NCI-H2029 treated with DMSO at 0.1 percent for 48 hours (cell line): Measurements from ENCODE around the gene SHROOM3.

ENCODE experiments used
- DNase-seq: peaks from one replicate; lab custom pipeline; 2025; lab: John Stamatoyannopoulos, UW

The SHROOM3 gene

DNA sequence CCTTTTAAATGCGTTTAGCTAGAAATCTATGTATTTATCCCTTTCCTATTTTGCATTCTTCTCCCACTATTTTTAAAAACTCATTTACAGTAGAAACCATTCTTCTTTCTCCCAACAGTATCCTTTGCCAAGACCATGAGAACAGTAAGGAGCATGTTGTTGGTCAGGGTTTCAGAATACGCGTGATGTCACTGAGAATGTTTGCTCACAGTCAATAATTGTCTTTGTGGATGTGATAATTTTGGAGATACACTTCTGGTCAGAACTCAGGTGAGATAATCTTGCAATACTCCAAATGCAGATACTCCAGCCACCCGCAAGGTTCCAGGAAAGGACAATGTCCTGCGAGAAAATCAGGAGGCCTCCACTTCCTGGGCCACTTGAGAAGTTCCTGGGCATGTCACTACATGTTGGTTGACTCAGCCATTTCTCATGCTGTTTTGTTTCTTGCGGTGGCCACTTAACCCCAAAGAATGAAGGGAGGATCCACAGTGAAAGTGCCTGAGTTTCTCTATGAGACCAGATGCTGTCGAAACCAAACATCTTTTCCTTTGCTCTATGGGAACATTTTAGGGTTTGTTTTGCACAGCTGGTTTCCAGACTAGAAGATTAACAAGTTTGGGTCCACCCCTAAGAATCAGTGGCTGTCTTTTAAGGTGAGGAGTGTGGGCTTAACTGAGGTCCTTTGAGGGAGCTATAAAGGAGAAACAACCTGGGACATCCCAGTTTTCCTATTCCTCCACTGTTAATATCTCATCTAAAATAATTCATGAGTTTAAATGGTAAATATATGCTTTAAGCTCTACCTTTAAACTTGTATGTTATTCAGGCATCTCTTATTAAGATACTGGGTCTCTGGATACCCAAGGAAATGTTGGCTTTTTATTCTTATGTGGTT lies 346.9 kb downstream of the SHROOM3 start:
- peak; percentile 9 for DNase-seq

DNA sequence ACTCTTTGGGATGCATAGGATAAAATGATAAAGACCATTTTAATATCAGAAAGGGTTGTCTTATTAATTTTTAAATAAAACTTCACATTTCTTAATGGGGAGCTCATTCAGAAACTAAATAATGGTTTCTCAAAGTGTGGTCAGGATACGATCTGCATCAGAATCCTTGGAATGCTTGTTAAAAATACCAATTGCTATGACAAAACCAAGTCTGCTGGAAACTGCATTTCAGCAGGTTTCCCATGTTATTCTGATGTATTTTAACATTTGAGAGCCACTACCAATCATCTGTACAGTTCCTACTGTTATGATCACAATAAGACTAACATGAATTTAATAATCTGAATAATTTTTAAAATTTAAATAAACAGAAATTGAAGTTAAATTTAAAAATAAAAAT lies 347.8 kb downstream of the SHROOM3 start:
- no peak for DNase-seq

DNA sequence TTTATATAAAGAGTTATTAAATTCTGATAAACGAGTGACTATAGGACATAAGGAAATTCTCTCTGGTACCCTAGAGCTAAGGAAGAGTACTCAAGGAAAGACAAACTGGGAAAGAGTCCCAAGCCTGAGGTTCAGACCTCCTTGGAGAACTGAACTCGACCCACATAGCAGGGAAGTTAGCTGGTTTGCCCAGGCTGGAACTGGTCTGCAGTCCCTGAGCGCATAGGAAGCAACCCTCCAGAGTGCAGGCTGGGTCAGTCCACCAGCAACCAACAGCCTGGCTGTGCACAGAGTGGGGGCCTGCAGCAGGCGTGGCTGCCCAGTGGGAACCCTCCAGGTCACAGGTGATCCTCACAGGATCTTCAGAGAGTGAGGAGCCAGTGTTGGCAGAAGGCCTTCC lies 348.8 kb downstream of the SHROOM3 start:
- DNase-seq, result no peak

DNA sequence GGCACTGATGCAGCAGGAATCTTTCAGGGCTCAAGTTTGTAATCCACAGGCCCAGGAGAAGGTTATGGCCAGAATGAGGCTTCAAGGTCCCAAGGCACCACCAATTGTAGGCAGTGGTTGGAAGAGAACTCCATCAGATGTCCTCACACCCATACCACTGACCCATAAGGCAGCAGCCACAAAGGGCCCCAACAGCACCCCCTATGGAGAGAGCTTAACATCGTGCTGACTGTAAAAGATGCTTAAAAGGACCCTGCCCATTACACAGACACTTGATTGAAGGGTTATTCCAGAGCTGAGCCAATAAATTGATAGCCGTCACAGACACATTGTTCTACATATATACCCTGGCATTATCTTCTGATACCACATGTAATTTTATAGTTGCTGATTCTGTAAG lies 349.2 kb downstream of the SHROOM3 start:
- DNase-seq, result no peak

DNA sequence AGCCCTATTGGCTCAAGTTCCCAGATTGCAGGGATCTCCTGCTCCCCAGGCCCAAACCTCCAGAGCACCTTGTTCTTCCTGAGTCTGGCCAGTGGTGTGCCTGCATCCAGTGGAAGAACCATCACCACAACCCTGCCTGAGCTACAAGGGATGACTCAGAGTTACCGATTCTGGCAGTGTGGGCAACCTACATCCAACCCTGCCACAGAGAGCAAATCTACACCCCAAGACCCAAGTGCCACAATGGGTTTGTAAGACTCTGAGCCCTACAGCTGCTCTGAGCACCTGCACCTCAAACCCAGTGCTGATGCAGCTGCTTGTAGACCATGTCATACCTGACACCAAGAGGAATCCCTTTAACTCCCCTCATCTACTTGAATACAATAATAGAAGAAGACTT lies 352.9 kb downstream of the SHROOM3 start:
- no peak for DNase-seq

DNA sequence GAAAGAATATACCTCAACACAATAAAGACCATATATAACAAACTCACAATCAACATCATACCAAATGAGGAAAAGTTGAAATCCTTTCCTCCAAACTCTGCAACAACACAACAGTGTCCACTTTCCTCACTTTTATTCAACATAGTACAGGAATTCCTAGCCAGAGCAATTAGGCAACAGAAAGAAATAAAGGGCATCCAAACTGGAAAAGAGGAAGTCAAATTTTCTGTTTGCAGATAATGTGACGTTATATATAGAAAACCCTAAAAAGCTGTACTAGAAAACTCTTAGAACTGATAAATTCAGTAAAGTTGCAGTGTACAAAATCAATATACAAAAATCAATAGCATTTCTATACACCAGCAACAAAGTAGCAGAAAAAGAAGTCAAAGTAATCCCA lies 355.3 kb downstream of the SHROOM3 start:
- no peak for DNase-seq

DNA sequence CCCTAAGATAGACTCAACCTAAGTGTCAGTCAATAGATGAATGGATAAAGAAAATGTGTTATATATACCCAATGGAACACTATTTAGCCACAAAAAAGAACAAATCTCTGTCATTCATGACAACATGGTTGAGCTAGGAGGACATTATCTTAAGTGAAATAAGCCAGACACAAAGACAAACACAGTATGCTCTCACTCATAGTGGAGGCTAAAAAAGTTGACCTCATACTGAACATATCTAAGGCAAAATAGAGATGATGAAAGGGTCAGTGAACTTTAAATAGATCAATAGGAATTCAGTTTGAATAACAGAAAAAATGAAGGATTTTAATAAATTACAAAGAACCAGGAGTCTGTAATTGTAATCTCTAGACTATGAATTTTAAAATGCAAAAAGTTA lies 356.4 kb downstream of the SHROOM3 start:
- no peak for DNase-seq

DNA sequence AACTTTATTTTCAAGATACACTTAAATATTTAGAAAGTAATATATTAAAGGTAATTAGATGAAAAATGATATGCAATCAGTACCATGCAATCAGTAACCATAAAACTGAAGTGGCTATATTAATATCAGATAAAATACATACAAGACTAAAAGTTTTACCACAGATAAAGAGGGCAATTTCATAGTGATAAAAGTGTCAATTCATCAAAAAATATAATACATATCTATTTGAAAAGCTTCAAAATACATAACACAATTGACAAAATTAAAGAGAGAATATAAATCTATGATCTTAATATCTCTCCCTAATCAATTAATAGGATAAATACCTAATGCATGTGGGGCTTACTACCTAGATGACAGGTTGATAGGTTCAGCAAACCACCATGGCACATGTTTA lies 357.4 kb downstream of the SHROOM3 start:
- no peak for DNase-seq

DNA sequence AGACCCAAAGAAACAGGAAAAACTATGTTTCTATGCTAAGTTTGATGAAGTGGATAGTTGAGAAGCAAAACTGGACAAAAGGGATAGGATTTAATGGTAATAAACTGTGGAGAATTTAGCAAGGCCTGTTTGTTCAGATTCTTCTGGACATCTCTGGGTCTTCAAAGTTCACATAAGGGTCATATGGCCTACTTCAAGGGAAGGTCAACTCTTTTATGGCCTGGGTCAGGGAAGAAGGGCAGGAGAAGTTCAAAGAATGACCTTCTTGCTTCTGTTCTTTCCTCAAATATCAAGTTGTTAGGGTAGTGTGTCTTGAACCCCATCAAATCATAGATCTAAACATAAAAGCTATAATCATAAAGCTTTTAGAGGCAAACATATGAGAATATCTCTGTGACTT lies 360.2 kb downstream of the SHROOM3 start:
- no peak for DNase-seq

DNA sequence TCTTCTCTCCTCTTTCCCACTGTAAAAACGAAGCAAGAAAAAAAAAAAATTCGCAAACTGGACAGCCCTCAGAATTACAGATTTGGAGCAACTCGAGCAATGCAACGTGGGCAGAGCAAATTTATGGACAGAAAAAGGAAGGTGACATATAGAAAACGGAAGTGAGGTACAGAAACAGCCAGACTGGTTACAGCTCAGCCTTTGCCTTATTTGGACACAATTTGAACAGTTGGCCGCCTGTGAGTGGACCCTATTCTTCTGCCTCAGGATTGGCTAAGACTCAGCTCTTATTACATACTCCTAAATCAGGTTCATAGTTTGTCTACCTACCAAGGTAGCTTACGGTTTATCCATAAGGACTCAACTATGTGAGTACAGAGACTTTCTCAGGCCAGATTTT lies 364.1 kb downstream of the SHROOM3 start:
- no peak for DNase-seq

DNA sequence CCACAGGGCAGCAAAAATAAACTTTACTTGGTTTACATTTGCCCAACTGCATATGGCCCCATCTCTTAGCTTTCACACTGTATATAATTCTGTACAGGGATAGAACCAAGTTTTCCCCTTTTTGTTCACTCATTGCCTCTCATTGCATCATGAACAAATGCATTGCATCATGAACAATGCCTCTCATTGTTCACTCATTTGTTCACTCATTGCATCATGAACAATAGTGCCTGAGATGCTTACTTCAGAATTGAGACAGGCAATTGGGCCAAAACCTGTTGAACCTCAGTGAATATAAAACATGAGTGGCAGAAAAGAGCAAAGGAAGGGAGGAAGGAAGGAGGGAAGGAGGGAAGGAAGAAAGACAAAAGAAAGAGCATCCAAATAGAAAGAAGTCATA lies 364.7 kb downstream of the SHROOM3 start:
- no peak for DNase-seq

DNA sequence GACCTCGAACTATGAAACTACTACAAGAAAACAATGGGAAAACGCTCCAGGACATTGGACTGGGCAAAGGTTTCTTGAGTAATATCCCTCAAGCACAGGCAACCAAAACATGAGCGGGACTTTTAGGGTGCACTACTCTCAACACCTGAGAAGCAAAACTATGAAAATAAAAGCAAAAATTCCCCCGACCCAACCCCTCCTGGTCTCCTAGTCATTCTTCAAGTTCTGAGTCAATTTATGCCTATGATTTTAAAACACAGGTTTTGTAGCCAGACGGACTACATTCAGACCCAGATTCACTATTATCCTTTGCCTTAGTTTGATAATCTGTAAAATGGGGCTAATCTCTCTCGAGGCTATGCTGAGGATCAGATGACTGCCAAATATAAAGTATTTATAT lies 365.9 kb downstream of the SHROOM3 start:
- DNase-seq, result no peak

DNA sequence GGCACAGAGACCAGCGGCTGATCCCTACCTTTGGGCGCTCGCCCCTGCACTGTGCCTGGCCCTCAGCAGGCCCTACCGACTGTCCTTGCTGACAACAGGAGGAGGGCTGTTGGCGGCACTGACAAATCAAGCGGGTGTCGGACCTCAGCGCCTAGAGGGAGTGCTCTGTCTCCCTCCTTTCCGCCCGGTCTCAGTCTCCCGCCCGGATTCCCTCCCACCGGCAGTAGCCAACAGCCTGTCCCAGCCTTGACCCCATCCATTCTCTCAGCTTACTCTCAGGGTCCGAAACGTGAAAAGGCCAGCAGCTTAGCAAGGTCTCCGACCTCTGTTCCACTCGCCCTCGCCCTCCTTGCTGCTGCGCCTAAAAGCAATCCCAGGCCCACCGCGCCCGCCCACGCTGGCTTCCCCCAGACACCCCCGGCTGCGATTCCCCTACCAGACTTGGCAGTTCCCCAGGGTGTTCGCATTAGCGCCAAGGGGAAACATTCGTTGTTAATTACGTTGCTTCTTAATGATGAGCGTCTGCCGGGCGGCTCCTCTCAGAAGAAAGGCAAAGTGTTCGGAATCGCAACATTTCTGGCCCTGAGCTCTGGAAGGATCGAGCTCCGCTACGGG lies 366.7 kb downstream of the SHROOM3 start:
- no peak for DNase-seq

DNA sequence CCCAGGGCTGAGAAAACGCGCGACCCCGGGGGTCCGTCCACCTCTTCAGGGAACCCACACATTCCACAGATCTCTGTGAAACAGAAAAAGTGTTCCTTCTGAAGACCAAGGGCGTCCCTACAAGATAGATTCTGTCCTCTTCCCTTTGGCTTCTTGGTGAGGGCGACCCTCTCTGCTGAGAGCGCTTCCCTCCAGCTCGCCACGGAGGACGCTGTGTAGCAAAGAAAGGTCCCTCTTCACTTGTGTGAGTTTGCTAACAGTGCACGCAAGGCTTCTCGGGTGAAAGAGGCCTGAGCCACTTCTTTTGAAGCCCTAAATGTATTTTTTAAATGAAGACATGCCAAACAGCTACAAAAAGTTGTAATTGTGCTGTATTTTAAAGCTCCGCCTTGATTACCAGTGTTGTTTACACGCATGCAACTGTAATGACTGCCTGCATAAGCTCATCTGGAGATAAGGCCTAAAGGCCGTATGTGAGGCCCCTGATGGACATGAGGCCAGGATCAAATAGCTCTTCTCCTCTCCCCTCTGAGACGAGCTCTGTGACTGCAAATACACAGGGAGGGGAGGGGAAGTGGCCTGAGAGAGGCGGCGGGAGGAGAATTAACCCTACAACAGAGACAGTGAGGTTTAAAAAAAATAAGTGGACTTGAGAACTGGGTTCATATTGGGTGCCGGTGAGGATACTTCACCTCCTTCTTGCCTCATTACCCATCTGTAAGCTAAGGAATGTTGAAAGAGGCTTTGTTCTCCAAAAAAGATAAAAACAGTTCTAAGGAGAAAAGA lies 367.4 kb downstream of the SHROOM3 start:
- no peak for DNase-seq

DNA sequence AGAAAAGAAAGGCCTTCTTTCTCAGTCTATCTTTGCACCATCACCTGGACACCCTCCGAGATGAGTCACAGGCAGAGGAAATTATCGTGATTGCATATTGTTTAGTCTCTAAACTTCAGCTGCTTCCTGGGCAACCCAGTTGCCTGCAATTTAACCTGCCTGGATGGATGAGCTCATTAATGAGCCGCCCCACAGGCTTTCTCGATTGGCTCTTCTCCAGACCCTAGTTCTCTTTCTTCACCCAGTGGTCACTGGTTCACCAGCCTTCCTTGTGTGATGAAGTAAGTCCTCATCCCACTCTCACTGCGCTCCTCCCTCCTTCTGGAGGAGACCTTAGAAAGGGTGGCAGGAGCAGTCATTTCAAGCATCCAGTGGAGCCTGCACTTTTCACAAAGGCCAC lies 368.5 kb downstream of the SHROOM3 start:
- no peak for DNase-seq

DNA sequence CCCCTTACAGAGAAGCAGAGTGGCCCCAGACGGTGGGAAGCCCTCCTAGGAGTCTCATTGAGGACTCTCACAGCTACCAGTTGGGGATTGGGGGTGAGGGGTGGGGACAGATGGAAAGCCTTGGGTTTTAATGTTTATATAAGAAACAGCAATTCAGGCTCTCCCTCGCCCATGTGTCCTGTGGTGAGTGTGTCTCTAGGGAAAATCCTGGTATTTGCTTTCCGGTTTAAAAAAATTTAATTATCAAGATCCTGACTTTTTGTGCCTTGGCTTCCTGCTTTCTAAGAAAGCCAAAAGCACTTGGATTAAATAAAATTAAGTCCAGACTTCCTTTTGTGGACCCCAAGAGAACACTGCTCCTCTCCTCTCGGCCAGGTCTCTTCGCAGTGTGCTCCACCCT lies 369.1 kb downstream of the SHROOM3 start:
- no peak for DNase-seq

DNA sequence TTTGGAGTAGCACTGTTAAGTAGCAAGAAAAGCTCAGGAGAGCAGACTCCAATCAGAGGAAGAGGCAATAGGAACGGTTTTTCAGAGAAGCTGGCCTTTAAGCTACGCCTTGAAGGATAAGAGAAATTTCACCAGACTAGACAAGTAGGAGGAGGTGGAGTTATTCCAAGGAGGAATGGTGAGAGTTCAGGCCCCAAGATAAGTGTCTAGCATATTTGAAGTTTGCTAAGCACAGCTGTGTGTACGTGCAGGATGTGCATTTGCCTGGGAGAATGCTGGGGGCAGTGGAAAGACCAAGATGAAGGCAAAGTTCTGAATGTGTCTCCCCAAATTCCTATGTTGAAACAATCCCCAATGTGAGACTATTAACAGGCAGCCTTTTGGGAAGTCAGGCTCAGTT lies 371.3 kb downstream of the SHROOM3 start:
- no peak for DNase-seq

DNA sequence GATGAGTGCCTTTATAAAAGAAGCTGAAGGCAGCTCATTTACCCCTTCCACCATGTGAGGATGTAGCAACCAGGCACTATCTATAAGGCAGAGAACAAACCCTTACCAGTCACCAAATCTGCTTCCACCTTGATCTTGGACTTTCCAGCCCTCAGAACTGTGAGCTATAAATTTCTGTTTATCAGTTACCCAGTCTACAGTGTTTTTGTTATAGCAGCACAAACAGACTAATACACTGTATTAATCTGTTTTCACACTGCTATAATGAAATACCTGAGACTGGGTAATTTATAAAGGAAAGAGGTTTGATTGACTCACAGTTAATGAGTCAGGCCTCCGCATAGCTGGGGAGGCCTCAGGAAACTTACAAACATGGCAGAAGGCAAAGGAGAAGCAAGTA lies 371.7 kb downstream of the SHROOM3 start:
- no peak for DNase-seq

DNA sequence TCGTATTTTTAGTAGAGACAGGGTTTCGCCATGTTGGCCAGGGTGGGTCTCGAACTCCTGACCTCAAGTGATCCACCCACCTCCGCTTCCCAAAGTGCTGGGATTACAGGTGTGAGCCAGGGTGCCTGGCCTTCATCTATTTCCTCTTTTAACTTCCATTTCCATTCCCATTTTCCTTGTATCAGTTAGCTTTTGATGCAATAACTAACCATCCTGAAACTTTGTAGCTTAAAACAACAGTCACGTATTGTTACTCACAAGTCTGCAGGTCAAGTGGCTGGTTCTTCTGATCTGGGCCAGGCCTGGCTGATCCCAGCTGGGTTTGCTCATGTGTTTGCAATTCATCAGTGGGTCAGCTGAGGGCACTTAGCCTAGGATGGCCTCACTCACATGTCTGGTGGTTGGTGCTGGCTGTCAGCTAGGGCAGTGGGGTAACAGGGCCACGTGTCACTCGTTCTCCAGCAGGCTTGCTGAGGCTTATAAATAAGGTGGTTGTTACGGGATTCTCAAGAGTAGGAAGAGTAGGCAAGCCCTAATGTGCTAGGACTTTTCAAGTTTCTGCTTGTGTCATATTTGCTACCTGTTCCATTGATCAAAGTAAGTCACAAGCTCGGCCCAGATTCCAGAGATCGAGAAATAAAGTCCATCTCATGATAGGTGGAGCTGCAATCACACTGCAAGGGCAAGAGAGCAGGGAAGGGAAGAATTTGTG lies 374.7 kb downstream of the SHROOM3 start:
- no peak for DNase-seq

DNA sequence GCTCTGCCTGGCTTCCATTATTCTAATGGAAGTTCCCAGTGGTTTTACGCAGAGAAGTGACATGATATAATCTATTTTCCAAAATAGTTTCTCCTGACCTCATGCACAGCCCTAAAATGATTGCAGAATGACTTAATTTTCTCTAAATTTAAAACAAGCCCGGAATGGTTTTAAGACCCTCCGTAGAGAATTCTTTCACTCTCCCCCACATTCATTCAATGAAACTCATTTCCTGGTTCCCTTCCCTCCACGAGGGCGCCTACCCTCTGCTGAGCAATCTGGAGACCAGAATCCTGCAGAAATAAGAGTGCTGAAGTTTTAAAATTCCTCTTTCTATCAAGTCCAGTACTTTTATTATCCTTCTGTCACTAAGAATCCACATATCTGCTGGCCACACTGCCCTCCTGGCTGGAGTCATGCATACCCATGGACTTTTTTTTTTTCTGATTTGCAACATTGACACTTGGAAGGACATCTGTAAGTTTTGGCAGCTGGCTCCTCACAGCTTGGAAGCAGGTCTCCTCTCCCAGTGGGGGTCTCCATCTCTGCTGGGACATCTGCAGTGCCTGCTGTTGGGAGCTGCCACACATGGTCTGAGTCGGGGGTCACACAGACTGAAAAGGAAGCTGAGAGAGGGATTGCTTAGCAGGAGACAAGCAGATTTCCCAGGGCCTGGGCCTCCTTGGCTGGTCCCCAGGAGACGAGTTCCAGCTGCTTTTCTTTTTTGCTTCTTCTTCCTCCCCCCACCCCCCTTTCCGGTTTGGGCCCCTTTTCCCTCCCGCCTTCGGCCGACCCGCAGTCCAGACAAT lies 376.8 kb downstream of the SHROOM3 start:
- DNase-seq, result no peak

DNA sequence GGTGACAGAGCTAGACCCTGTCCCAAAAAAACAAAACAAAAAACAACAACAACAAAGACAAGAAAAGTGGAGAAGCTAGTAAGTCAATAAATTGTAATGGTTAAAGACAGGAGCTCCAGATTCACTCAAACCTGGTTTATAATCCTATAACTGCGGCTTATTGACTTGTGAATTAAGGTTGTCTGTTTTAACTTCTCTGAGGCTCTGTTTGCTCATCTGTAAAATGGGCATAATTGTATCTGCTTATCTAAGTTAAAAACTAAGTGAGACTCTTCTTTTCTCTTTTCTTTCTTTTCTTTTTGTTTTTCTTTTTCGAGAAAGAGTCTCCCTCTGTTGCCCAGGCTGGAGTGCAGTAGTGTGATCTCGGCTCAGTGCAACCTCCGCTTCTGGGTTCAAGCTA lies 378.0 kb downstream of the SHROOM3 start:
- DNase-seq, result no peak
